Measurements from ENCODE around the gene FSTL4.

The FSTL4 gene

DNA sequence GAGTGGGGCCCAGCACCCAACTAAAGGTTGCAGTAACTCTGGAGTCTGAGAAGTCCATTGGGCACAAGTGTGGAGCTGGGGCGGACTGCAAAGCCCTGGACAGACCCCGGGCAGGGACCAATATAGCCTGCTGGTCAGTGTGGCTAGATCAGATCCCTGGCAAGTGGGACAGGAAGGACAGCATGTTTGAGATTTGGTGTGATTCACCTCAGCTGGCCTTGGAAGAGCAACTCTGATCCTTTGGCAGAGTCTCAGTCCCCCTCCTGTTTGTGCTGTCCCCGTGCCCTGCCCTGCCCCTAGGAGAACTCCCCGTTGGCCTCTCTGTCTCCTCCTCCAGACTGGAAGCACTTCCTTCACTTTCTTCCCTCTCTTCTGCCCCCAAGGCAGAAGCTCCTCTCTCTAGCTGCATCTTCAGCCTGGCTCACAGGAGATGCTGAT lies 255.3 kb downstream of the FSTL4 start:
- no peaks in the 10 kb centered on the region for H3K27me3 Mint-ChIP-seq
- no peak overlapping the region for H3K4me3 Mint-ChIP-seq
- H3K9me3 Mint-ChIP-seq: no peaks in the 10 kb centered on the region
- H3K27ac Mint-ChIP-seq: no peak overlapping the region
- no peaks in the 10 kb centered on the region for H3K4me1 Mint-ChIP-seq
- H3K36me3 Mint-ChIP-seq: no peaks in the 10 kb centered on the region

DNA sequence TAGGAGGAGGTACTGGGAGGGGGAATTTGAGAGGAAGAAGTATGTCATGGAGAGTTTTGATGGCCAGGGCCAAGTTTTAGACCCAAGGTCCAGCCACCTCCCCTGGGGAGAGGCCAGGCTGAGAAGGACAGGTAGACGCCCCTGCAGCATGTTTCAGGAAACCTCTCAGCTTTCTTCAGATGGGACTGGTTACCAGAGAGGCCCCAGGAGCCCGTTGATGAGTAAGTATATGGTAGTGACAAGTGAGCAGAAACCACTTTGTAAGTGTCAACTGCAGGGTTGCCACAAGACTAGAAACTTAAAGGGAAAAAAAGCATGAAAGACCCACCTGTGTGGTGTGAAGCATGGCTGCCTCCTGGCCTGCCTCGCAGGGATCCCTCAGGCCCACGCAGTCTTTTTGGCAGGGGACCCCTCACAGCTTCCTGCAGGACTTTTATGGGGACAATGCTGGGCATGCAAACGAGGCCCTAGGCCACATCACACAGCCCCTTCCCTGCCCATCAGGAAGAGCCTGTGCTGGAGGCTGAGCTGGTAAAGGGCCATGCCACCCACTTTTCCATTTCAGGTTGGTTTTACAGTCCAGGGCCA lies 255.9 kb downstream of the FSTL4 start:
- Mint-ChIP-seq H3K36me3 (no peaks in the 10 kb centered on the region), H3K9me3 (no peaks in the 10 kb centered on the region), H3K4me1 (no peaks in the 10 kb centered on the region), H3K27ac (no peak overlapping the region), H3K27me3 (no peaks in the 10 kb centered on the region), H3K4me3 (no peak overlapping the region)

DNA sequence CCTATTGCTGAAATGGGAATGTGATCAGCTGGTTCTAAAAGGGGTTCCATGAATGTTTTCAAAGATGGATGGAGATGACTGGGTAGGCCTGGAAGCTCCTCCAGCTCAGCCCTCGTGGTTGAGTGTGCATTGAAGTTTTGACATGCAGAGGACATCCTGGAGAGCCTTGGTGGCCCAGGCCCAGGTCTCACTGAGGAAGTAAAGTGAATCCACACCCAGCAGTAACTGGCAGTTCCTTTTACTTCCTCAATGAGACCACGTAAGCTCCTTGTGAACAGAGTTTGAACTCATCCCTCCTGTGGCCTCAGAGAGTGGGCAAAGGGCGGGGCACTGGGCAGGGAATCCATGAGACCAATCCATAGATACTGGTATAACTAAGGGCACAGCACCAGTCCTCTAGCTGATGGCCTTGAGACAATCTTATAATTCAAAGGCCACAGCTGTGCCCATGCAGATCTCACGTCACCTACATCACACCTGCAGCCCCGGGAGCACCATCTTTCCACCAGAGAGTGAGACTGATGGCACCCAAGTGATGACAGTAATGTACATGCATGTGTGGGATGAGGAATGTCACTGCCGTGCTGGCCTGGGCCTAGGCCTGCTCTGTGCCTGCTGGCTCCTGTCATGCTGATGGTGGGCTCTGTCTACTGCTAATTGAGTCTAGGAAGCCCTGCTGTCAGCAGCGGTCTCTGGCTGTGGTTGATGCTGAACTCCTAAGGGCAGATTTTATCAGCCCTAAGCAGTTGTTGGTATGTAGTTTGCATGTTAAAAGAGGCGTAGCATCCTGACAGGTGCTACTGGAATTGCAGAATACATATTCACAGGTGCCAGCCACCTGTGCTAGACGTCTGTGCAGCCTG lies 257.8 kb downstream of the FSTL4 start:
- H3K27me3 Mint-ChIP-seq: peaks cover 2% of the 10 kb centered on the region
- no peak overlapping the region for H3K27ac Mint-ChIP-seq
- H3K36me3 Mint-ChIP-seq: no peaks in the 10 kb centered on the region
- no peak overlapping the region for H3K4me3 Mint-ChIP-seq
- no peaks in the 10 kb centered on the region for H3K4me1 Mint-ChIP-seq
- no peaks in the 10 kb centered on the region for H3K9me3 Mint-ChIP-seq

DNA sequence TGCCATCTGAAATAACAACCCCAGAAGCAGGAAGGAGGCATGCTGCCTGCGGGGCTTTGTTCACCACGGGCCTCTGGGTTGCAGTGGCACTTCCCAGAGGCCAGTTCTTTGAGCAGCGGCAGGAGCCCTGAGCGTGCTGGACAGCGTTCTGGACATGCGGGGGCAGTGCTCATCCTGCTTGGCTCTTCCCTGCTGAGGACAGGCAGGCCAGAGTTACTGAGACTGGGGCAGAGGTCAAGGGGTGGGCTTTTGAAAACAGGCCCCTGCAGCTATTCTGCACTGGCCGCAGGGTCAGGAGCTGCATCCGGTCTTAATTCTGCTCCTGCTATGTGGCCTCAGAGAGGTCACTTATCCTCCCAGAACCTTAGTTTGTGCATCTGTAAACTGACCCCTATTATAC lies 258.6 kb downstream of the FSTL4 start:
- Mint-ChIP-seq H3K36me3 (no peaks in the 10 kb centered on the region), H3K9me3 (no peaks in the 10 kb centered on the region), H3K27me3 (peaks cover 3% of the 10 kb centered on the region), H3K4me1 (no peaks in the 10 kb centered on the region), H3K27ac (no peak overlapping the region), H3K4me3 (no peak overlapping the region)

DNA sequence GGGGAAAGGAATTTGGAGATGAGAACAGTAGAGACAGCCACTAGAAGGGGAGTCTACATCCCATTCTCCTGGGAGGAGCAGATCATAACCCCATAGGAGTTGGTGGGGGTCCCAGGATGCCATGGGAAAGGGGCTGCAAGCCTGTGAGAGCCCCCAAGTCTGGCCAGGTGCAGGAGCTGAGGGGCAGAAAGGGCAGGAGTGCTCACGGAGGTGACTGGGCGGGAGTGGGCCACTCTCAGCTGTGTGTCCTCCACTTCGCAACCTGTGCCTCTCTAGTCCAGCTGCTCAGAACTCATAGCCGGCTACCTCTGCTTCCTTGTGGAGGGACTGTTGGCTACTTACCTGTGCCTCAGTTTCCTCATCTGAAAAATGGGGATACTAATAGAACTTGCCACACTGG lies 263.9 kb downstream of the FSTL4 start:
- Mint-ChIP-seq H3K27ac (no peak overlapping the region), H3K36me3 (no peaks in the 10 kb centered on the region), H3K9me3 (no peaks in the 10 kb centered on the region), H3K4me3 (no peak overlapping the region), H3K27me3 (peaks cover 7% of the 10 kb centered on the region), H3K4me1 (no peaks in the 10 kb centered on the region)

DNA sequence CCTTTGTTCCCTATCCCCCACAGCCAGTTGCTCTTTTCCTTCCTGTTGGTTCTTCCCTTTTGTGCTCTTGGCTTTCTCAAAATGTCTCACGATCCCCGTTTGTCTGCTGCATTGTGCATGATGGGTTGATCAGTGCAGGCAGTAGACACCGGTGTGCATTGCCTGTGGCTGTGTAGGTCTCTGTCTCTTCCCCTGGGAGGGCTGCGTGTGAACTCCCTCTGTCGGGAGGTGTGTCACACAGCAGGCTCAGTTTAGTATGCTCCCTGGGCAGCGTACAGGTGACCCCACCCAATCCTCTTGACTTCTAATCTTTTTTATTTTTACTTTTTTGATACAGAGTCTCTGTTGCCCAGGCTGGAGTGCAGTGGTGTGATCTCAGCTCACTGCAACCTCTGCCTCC lies 265.3 kb downstream of the FSTL4 start:
- Mint-ChIP-seq H3K27ac (no peak overlapping the region), H3K27me3 (peaks cover 7% of the 10 kb centered on the region), H3K9me3 (no peaks in the 10 kb centered on the region), H3K4me3 (no peak overlapping the region), H3K36me3 (no peaks in the 10 kb centered on the region), H3K4me1 (no peaks in the 10 kb centered on the region)

DNA sequence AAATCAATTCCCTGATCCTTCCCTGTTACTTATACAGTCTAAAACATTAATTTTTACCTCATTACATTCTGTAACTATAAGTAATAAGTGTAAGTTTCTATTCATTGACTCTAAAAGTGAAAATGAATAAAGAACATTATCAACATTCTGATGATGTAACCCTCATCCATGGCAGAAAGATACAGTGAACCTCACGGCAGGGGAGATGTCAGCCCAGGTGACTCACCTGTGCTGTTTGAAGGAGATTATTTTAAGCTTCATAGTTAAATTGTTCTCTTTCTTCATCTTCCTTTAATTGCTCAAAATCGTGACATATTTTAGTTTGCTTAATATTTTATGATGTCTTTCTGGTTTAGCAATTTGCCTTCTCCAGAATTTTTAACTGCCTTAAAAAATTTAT lies 268.1 kb downstream of the FSTL4 start:
- H3K27me3 Mint-ChIP-seq: peaks cover 5% of the 10 kb centered on the region
- H3K36me3 Mint-ChIP-seq: no peaks in the 10 kb centered on the region
- H3K4me3 Mint-ChIP-seq: no peak overlapping the region
- no peaks in the 10 kb centered on the region for H3K4me1 Mint-ChIP-seq
- H3K9me3 Mint-ChIP-seq: no peaks in the 10 kb centered on the region
- no peak overlapping the region for H3K27ac Mint-ChIP-seq

DNA sequence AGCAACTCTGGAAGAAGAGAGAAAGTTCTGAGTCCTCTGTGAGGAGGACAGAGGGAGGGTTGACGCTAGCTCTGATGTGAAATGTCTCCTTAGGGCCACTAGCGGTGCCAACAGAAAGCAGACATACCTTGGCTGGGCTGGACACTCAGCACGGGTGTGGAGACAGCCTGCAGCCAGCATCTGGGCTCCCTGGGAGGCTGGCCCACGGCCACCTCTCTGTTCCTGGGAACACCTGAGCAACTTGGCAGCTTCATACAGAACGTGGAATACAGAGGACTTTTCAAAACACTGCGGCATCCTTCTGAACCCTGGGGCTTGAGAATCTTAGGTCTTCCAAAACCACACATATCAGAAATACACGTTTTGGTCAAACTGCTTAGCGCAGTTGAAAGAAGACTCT lies 269.1 kb downstream of the FSTL4 start:
- Mint-ChIP-seq H3K4me3 (no peak overlapping the region), H3K36me3 (no peaks in the 10 kb centered on the region), H3K27ac (no peak overlapping the region), H3K4me1 (no peaks in the 10 kb centered on the region), H3K27me3 (peaks cover 3% of the 10 kb centered on the region), H3K9me3 (no peaks in the 10 kb centered on the region)

DNA sequence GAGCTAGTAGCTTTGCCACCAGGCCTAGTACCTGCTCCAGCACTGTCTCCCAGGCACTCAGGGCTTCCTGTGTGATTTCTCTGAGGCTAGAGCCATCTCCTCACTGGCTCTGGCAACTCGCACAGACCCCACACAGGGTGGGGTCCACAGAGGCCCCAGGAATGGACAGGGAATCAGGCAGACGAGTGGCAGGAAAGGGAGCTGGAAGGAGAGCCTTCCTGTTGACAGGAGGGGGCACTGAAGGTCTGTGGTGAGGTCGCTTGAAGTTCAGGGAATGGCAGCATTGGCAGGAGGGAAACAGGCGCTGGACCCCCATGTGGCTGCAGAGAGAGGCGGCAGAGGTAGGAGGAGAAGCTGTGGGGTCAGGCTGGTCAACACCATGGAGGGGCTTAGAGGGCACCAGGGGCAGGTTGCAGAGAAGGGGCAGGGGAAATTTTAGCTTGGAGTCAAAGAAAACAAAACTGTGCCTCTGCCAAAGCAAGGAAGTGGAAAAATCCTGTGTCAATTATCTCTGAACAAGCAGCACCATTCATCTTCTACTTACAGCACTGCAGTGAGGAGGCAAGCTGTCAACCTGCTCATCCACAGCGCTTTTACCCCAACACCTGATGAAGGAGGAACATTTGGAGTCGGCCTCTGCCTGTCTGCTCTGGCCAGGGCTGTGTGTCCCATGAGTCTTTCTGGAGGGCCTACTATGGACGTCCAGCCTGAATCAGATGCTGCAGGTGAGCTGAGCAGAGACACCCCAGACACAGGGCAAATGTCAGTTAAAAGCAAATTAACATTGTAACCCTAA lies 270.2 kb downstream of the FSTL4 start:
- Mint-ChIP-seq H3K27ac (no peak overlapping the region), H3K4me1 (no peaks in the 10 kb centered on the region), H3K9me3 (no peaks in the 10 kb centered on the region), H3K27me3 (no peaks in the 10 kb centered on the region), H3K4me3 (no peak overlapping the region), H3K36me3 (no peaks in the 10 kb centered on the region)

DNA sequence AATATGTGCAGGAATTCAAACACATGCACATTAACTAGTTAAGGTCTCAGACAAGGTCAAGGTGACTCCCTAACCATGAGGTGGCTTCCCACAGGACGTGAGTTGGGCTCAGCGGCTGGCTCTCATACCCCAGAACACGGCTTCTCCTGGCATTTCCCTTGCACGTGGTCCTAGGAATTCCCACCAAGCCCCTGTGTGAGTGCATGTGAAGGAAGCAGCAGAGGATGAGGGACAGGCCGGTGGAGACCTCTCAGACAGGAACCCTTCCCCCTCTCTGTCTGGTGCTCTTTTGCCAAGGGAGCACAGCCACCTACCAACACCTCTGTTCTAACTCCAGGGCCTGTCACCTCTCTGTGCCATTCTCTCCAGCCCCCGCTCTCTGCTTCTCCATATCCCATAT lies 271.0 kb downstream of the FSTL4 start:
- no peaks in the 10 kb centered on the region for H3K9me3 Mint-ChIP-seq
- H3K36me3 Mint-ChIP-seq: no peaks in the 10 kb centered on the region
- no peak overlapping the region for H3K4me3 Mint-ChIP-seq
- no peak overlapping the region for H3K27ac Mint-ChIP-seq
- H3K4me1 Mint-ChIP-seq: no peaks in the 10 kb centered on the region
- H3K27me3 Mint-ChIP-seq: no peaks in the 10 kb centered on the region

DNA sequence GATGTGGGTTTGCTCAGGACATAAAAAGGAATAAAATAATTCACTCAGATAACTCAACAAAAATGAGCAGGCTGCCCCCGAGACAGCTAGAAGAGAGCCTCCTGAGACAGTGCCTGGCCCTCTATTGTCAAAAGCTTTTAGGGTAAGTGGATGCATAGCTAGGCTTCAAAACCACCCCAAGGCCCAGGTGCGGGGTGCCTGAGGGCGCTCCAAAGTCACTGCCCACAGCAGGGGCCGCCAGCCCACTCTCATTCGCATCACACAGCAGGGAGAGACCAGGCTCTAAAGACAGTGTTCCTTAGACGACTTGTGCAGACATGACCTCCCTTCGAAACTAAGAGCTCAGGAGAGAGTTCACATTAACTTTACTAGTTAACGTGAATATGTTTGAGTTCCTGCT lies 271.5 kb downstream of the FSTL4 start:
- Mint-ChIP-seq H3K27ac (no peak overlapping the region), H3K4me1 (no peaks in the 10 kb centered on the region), H3K9me3 (no peaks in the 10 kb centered on the region), H3K4me3 (no peak overlapping the region), H3K36me3 (no peaks in the 10 kb centered on the region), H3K27me3 (no peaks in the 10 kb centered on the region)

DNA sequence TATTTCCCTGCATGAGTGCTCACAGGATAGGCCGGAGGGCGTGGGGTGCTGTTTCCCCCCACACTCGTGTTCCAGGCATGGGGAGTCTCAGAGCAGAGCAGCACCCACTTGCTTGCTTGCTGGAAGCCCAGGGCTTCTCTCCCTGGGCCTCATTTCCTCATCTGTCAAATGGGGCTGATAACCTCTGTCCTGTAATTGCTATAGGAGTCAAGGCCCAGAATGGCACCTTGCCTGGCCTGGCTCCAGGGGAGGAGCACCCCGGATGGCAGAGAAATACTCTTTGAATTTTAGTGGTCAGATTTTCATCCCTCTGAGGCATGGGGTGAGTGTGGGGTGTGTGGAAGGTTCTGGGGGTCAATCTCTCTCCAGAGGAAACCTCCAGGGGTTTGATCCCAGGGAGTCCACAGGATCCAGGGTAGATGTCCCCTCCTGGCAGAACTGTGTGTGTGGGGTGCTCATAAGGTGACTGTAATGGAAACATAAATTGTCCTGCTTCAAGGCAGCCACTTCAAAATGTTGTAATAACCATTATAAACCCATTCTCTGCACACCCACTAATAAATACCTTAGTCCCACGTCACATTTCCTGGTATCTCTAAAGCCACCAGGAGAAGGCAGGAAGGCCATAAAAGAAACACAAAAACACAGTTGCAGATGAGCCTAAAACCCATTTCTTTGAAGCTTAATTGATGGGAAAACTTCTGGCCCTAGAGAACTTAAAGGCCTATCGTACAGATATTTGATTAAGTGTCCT lies 272.2 kb downstream of the FSTL4 start:
- Mint-ChIP-seq H3K27ac (no peak overlapping the region), H3K36me3 (no peaks in the 10 kb centered on the region), H3K4me1 (no peaks in the 10 kb centered on the region), H3K9me3 (no peaks in the 10 kb centered on the region), H3K4me3 (no peak overlapping the region), H3K27me3 (no peaks in the 10 kb centered on the region)

DNA sequence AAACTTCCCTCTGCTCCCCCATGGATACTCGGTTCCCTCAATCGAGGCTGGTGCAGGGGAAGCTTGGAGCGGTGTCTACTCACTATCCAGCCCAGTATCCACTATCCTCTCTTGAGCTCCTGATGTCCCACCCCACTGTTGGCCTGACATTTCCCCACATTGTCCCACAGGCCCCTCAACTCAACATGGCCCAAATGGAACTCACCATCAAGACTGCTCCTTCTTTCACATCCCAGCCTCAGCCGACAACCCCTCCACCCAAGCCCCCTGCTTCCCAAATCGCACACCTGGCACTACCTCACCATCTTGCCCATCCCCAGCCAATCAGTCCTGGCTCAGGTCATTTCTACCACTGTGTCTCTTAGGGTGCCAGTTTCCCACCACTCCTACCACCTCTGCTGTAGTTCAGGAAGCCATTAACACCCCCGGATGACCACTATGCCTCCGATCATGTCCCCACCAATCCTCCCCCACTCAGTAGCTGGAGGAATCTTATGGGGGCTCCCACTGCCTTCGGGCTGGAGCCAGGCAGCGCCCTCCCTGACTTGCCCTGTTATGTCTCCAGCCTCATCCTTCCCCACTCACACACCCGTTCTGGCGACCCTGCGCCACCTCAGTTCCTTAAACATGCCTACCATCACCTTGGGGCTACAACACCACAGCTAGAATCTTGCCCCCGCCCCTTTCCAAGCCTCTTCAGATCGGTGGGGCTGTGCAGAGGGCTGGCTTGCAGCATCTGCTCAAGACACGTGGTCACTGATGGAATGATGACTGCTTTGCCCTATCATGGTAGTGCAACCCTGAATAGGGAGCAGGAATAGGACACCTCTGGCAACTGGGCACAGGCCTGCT lies 273.6 kb downstream of the FSTL4 start:
- no peaks in the 10 kb centered on the region for H3K36me3 Mint-ChIP-seq
- no peaks in the 10 kb centered on the region for H3K9me3 Mint-ChIP-seq

DNA sequence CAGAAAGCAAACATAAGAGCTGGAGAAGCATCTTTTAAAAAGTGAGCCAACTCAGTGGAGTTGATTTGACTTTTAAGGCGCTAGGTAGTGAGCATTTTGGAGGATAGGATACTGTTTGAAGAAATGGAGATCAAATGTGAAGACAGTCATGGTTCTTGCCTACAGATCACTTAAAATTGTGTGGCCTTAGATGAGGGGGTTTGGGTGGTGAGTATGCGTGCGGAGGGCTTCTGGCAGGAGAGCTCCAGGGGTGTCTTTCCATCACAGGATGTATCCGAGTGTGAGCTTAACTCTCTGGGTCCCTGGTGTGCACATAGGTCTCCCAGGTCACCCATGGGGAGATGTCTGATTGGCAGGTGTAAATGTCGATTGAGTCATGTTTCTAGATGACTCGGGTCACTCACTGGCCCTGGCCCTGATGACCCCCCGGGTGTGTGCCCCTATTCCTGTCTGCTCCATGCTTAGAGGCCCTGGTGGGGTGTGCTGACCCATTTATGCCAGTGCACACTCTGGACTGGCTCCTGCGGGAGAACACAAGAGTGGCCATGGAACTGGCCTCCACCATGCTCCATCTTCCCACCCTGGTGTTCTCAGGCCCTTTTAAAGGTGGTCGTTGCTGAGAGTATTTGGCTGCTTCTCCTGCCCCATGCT lies 274.4 kb downstream of the FSTL4 start:
- no peaks in the 10 kb centered on the region for H3K9me3 Mint-ChIP-seq
- H3K27me3 Mint-ChIP-seq: no peaks in the 10 kb centered on the region
- no peaks in the 10 kb centered on the region for H3K36me3 Mint-ChIP-seq
- no peak overlapping the region for H3K27ac Mint-ChIP-seq
- no peaks in the 10 kb centered on the region for H3K4me1 Mint-ChIP-seq
- no peak overlapping the region for H3K4me3 Mint-ChIP-seq

More for the DNA sequence above, 273.6 kb downstream of the FSTL4 start:
- no peaks in the 10 kb centered on the region for H3K27me3 Mint-ChIP-seq
- H3K4me1 Mint-ChIP-seq: no peaks in the 10 kb centered on the region
- no peak overlapping the region for H3K27ac Mint-ChIP-seq
- no peak overlapping the region for H3K4me3 Mint-ChIP-seq
